ENCODE data around the gene ADCY5.
A peak's percentile ranks its signal among the peaks of the same experiment; 100 is the strongest.

The ADCY5 gene

GRCh38 chr3:123476967-123477750, 28.3 kb upstream of the ADCY5 start:
- Mint-ChIP-seq H3K27me3 (peaks cover 10% of the 10 kb centered on the region), H3K4me1 (peaks cover 2% of the 10 kb centered on the region), H3K27ac (no peak overlapping the region), H3K9me3 (no peaks in the 10 kb centered on the region), H3K4me3 (no peak overlapping the region), H3K36me3 (no peaks in the 10 kb centered on the region)
- no peak for DNase-seq (ENCODE audit: low spot score in 2 of 2)
- ATAC-seq (ENCODE audit: low read depth), result no peak

GRCh38 chr3:123475786-123476185, 26.9 kb upstream of the ADCY5 start:
- Mint-ChIP-seq H3K9me3 (no peaks in the 10 kb centered on the region), H3K27me3 (peaks cover 10% of the 10 kb centered on the region), H3K4me3 (no peak overlapping the region), H3K36me3 (no peaks in the 10 kb centered on the region), H3K4me1 (peaks cover 1% of the 10 kb centered on the region), H3K27ac (no peak overlapping the region)
- ATAC-seq (ENCODE audit: low read depth) (no peak), DNase-seq (ENCODE audit: low spot score in 2 of 2) (no peak)

GRCh38 chr3:123471106-123471505, 22.2 kb upstream of the ADCY5 start:
- Mint-ChIP-seq H3K27me3 (peaks cover 11% of the 10 kb centered on the region), H3K4me3 (no peak overlapping the region), H3K4me1 (no peaks in the 10 kb centered on the region), H3K27ac (no peak overlapping the region), H3K36me3 (no peaks in the 10 kb centered on the region), H3K9me3 (no peaks in the 10 kb centered on the region)
- DNase-seq (ENCODE audit: low spot score in 2 of 2) (no peak), ATAC-seq (ENCODE audit: low read depth) (no peak)

- Mint-ChIP-seq H3K36me3 (no peaks in the 10 kb centered on the region), H3K4me3 (no peak overlapping the region), H3K27ac (no peak overlapping the region), H3K4me1 (no peaks in the 10 kb centered on the region), H3K9me3 (no peaks in the 10 kb centered on the region), H3K27me3 (peaks cover 8% of the 10 kb centered on the region)
- DNase-seq (ENCODE audit: low spot score in 2 of 2) (no peak), ATAC-seq (ENCODE audit: low read depth) (no peak)
These were observed 20.6 kb upstream of the ADCY5 start for GRCh38 chr3:123469323-123469995.

- Mint-ChIP-seq H3K27me3 (peaks cover 11% of the 10 kb centered on the region), H3K9me3 (no peaks in the 10 kb centered on the region), H3K27ac (no peak overlapping the region), H3K36me3 (no peaks in the 10 kb centered on the region), H3K4me1 (no peaks in the 10 kb centered on the region), H3K4me3 (no peak overlapping the region)
- no peak for ATAC-seq (ENCODE audit: low read depth)
- no peak for DNase-seq (ENCODE audit: low spot score in 2 of 2)
These were observed 18.2 kb upstream of the ADCY5 start for GRCh38 chr3:123467046-123467445.

GRCh38 chr3:123464211-123464610, 15.3 kb upstream of the ADCY5 start:
- H3K4me3 Mint-ChIP-seq, result no peak overlapping the region
- H3K27ac Mint-ChIP-seq, result no peak overlapping the region
- no peak for ATAC-seq (ENCODE audit: low read depth)
- no peaks in the 10 kb centered on the region for H3K9me3 Mint-ChIP-seq
- peaks cover 12% of the 10 kb centered on the region for H3K27me3 Mint-ChIP-seq
- H3K36me3 Mint-ChIP-seq, result no peaks in the 10 kb centered on the region
- no peak for DNase-seq (ENCODE audit: low spot score in 2 of 2)
- no peaks in the 10 kb centered on the region for H3K4me1 Mint-ChIP-seq

GRCh38 chr3:123459862-123460261, 11.0 kb upstream of the ADCY5 start:
- no peak for DNase-seq (ENCODE audit: low spot score in 2 of 2)
- Mint-ChIP-seq H3K36me3 (no peaks in the 10 kb centered on the region), H3K4me3 (no peak overlapping the region), H3K27ac (no peak overlapping the region), H3K9me3 (no peaks in the 10 kb centered on the region), H3K27me3 (peaks cover 21% of the 10 kb centered on the region), H3K4me1 (no peaks in the 10 kb centered on the region)
- no peak for ATAC-seq (ENCODE audit: low read depth)

- H3K4me1 Mint-ChIP-seq, result no peaks in the 10 kb centered on the region
- no peaks in the 10 kb centered on the region for H3K36me3 Mint-ChIP-seq
- no peak for ATAC-seq (ENCODE audit: low read depth)
- H3K9me3 Mint-ChIP-seq, result no peaks in the 10 kb centered on the region
- no peak overlapping the region for H3K27ac Mint-ChIP-seq
- H3K27me3 Mint-ChIP-seq, result peaks cover 29% of the 10 kb centered on the region
- DNase-seq (ENCODE audit: low spot score in 2 of 2), result no peak
- H3K4me3 Mint-ChIP-seq, result no peak overlapping the region
These were observed 9.4 kb upstream of the ADCY5 start for GRCh38 chr3:123458255-123458654.

GRCh38 chr3:123457841-123458240, 9.0 kb upstream of the ADCY5 start:
- no peak for DNase-seq (ENCODE audit: low spot score in 2 of 2)
- ATAC-seq (ENCODE audit: low read depth), result no peak
- no peaks in the 10 kb centered on the region for H3K4me1 Mint-ChIP-seq
- H3K4me3 Mint-ChIP-seq, result no peak overlapping the region
- H3K27ac Mint-ChIP-seq, result no peak overlapping the region
- H3K9me3 Mint-ChIP-seq, result no peaks in the 10 kb centered on the region
- H3K27me3 Mint-ChIP-seq, result peaks cover 29% of the 10 kb centered on the region
- no peaks in the 10 kb centered on the region for H3K36me3 Mint-ChIP-seq

GRCh38 chr3:123453675-123454074, 4.8 kb upstream of the ADCY5 start:
- H3K4me1 Mint-ChIP-seq, result no peaks in the 10 kb centered on the region
- H3K9me3 Mint-ChIP-seq, result no peaks in the 10 kb centered on the region
- no peak overlapping the region for H3K4me3 Mint-ChIP-seq
- DNase-seq (ENCODE audit: low spot score in 2 of 2), result no peak
- ATAC-seq (ENCODE audit: low read depth), result no peak
- H3K27me3 Mint-ChIP-seq, result peaks cover 33% of the 10 kb centered on the region
- no peak overlapping the region for H3K27ac Mint-ChIP-seq
- no peaks in the 10 kb centered on the region for H3K36me3 Mint-ChIP-seq

GRCh38 chr3:123451186-123451585, 2.3 kb upstream of the ADCY5 start:
- Mint-ChIP-seq H3K4me1 (no peaks in the 10 kb centered on the region), H3K36me3 (no peaks in the 10 kb centered on the region), H3K4me3 (no peak overlapping the region), H3K27me3 (peaks cover 30% of the 10 kb centered on the region), H3K27ac (no peak overlapping the region), H3K9me3 (no peaks in the 10 kb centered on the region)
- no peak for DNase-seq (ENCODE audit: low spot score in 2 of 2)
- no peak for ATAC-seq (ENCODE audit: low read depth)

- H3K27me3 Mint-ChIP-seq, result peaks cover 29% of the 10 kb centered on the region
- ATAC-seq (ENCODE audit: low read depth) (no peak), DNase-seq (ENCODE audit: low spot score in 2 of 2) (no peak)
- no peaks in the 10 kb centered on the region for H3K36me3 Mint-ChIP-seq
- H3K4me1 Mint-ChIP-seq, result no peaks in the 10 kb centered on the region
- H3K27ac Mint-ChIP-seq, result no peak overlapping the region
- H3K9me3 Mint-ChIP-seq, result no peaks in the 10 kb centered on the region
- peak overlapping the region; percentile 77 for H3K4me3 Mint-ChIP-seq
These were observed 1.2 kb upstream of the ADCY5 start for GRCh38 chr3:123449997-123450604.

- H3K4me1 Mint-ChIP-seq, result no peaks in the 10 kb centered on the region
- no peaks in the 10 kb centered on the region for H3K36me3 Mint-ChIP-seq
- H3K27ac Mint-ChIP-seq, result no peak overlapping the region
- DNase-seq (ENCODE audit: low spot score in 2 of 2) (peak in 1 of 2 donors; percentile 18), ATAC-seq (ENCODE audit: low read depth) (peak; percentile 44)
- H3K27me3 Mint-ChIP-seq, result peaks cover 28% of the 10 kb centered on the region
- peak overlapping the region; percentile 77 for H3K4me3 Mint-ChIP-seq
- no peaks in the 10 kb centered on the region for H3K9me3 Mint-ChIP-seq
These were observed 459 bp upstream of the ADCY5 start for GRCh38 chr3:123449102-123449996.
